A549 (cell line): Measurements from ENCODE around the gene ZNF341. TPM values are rescaled to one million over a fixed set of nuclear protein-coding genes. Genes with fewer than 3 reads are reported as not detected.
A peak's percentile ranks its signal among the peaks of the same experiment; 100 is the strongest.

Experiments
- ATAC-seq, 2 experiments: fragments of 200-7000 bp in 1 of 2; fragments of >200 bp in 1 of 2; cut with Nextera tagmentation in 1 of 2; cut with Tn5 transposase in 1 of 2; 3 replicates each; pipeline versions ENCODE4 v1.8.0 to v1.9.1; 2018 to 2020; ENCODE audit warnings: mild to moderate bottlenecking in 1 of 2, moderate library complexity in 1 of 2
- CTCF ChIA-PET: fragments of 300-600 bp; sonication (Branson Sonifier 250); formaldehyde crosslinking; extraction: SDS; loops from one replicate; lab custom pipeline; 2021; ENCODE audit warnings: antibody characterized with exemption, inconsistent platforms; lab: Yijun Ruan, JAX
- POLR2A ChIA-PET: fragments of 350-600 bp; formaldehyde crosslinking; extraction: SDS; loops from one replicate; lab custom pipeline; 2021; ENCODE audit warnings: antibody characterized with exemption, inconsistent platforms; lab: Yijun Ruan, JAX
- DNase-seq, 2 experiments: peaks; one replicate each; pipeline versions ENCODE4 v3.0.0 to v3.0.0-alpha.2; 2011 to 2016; ENCODE audit warnings: low read depth in 1 of 2, low spot score in 1 of 2
- FAIRE-seq: peaks from 2 replicates; lab custom pipeline; 2011; peaks lifted over from hg19 to GRCh38; lab: Jason Lieb, UNC
- H3K27ac ChIP-seq, 2 experiments: fragments of >200 bp; sonication (Bioruptor Twin); formaldehyde crosslinking; 3 replicates each; pipeline ENCODE4 v1.5.1; 2016 to 2017
- H3K4me1 ChIP-seq: fragments of >200 bp; sonication (Bioruptor Twin); formaldehyde crosslinking; 3 replicates; pipeline ENCODE4 v1.6.1; 2016
- H3K4me2 ChIP-seq: fragments of >200 bp; sonication (Bioruptor Twin); formaldehyde crosslinking; 3 replicates; pipeline ENCODE4 v1.6.1; 2016
- H3K4me3 ChIP-seq: fragments of >200 bp; sonication (Bioruptor Twin); formaldehyde crosslinking; 3 replicates; pipeline ENCODE4 v1.5.1; 2016
- H3K9me3 ChIP-seq: fragments of >200 bp; sonication (Bioruptor Twin); formaldehyde crosslinking; 3 replicates; pipeline ENCODE4 v1.6.1; 2016
- EHF ChIP-seq: fragments of 250-450 bp; sonication (Bioruptor Pico); IDR thresholded peaks from 2 replicates; pipeline ENCODE4 v1.5.0; 2020; ENCODE audit warnings: mild to moderate bottlenecking
- ELK1 ChIP-seq: fragments of 150-350 bp; IDR thresholded peaks from 2 replicates; pipeline ENCODE4 v1.6.1; 2014; ENCODE audit warnings: low read depth, mild to moderate bottlenecking, low read length
- EP300 ChIP-seq, 2 experiments: fragments of >200 bp; sonication (Bioruptor Twin); formaldehyde crosslinking; IDR thresholded peaks; 2 replicates in 1 of 2; 3 replicates in 1 of 2; pipeline ENCODE4 v1.6.1; 2016 to 2017
- FOSB ChIP-seq: fragments of 250-450 bp; sonication (Bioruptor Pico); IDR thresholded peaks from 2 replicates; pipeline ENCODE4 v1.5.0; 2020; ENCODE audit warnings: mild to moderate bottlenecking, moderate library complexity
- FOSL2 ChIP-seq, 2 experiments: fragments of 450-650 bp in 1 of 2; fragments of >200 bp in 1 of 2; sonication (Bioruptor Twin) in 1 of 2; formaldehyde crosslinking; IDR thresholded peaks; 2 replicates each; pipeline versions ENCODE4 v1.5.0 to v1.6.1; 2016 to 2020; ENCODE audit warnings: mild to moderate bottlenecking in 1 of 2, moderate library complexity in 1 of 2
- HEYL ChIP-seq: fragments of 250-450 bp; sonication (Bioruptor Pico); IDR thresholded peaks from 2 replicates; pipeline ENCODE4 v1.8.0; 2021; ENCODE audit warnings: mild to moderate bottlenecking, moderate library complexity
- HOXA7 ChIP-seq: fragments of 250-450 bp; sonication (Bioruptor Pico); IDR thresholded peaks from 2 replicates; pipeline ENCODE4 v1.5.0; 2020; ENCODE audit warnings: mild to moderate bottlenecking, moderate library complexity
- KDM1A ChIP-seq: fragments of 200-600 bp; sonication (generic); IDR thresholded peaks from 2 replicates; pipeline ENCODE4 v1.6.1; 2016; ENCODE audit warnings: low read depth, mild to moderate bottlenecking
- KDM5A ChIP-seq: fragments of 200-600 bp; sonication (generic); IDR thresholded peaks from 2 replicates; pipeline ENCODE4 v1.6.1; 2016; ENCODE audit warnings: antibody characterized with exemption, mild to moderate bottlenecking
- MAFK ChIP-seq: fragments of 450-650 bp; IDR thresholded peaks from 2 replicates; pipeline ENCODE4 v1.6.1; 2014; ENCODE audit not compliant: partially characterized antibody
- MAX ChIP-seq: IDR thresholded peaks from 2 replicates; pipeline ENCODE4 v1.6.1; 2012
- MAZ ChIP-seq: fragments of 150-350 bp; IDR thresholded peaks from 2 replicates; pipeline ENCODE4 v1.6.1; 2014; ENCODE audit warnings: antibody characterized with exemption, low read depth, low read length, borderline replicate concordance
- NFE2L2 ChIP-seq: fragments of 150-350 bp; conservative IDR thresholded peaks from 2 replicates; pipeline ENCODE4 v1.6.1; 2014; ENCODE audit warnings: low read length
- NPAS2 ChIP-seq: fragments of 250-450 bp; sonication (Bioruptor Pico); IDR thresholded peaks from 2 replicates; pipeline ENCODE4 v1.8.0; 2022; ENCODE audit warnings: mild to moderate bottlenecking, moderate library complexity, borderline replicate concordance
- PBX3 ChIP-seq: IDR thresholded peaks from 2 replicates; pipeline ENCODE4 v1.6.1; 2012
- PHF8 ChIP-seq: fragments of 200-600 bp; sonication (generic); IDR thresholded peaks from 2 replicates; pipeline ENCODE4 v1.6.1; 2016; ENCODE audit warnings: low read depth, mild to moderate bottlenecking, antibody characterized with exemption, moderate library complexity, borderline replicate concordance
- POLR2A ChIP-seq: IDR thresholded peaks from 2 replicates; pipeline ENCODE4 v1.6.1; 2012; ENCODE audit warnings: mild to moderate bottlenecking, low read length
- RCOR1 ChIP-seq: fragments of 150-350 bp; IDR thresholded peaks from 2 replicates; pipeline ENCODE4 v1.6.1; 2014; ENCODE audit warnings: antibody characterized with exemption, low read length, low read depth
- RNF2 ChIP-seq: fragments of 200-600 bp; sonication (generic); IDR thresholded peaks from 2 replicates; pipeline ENCODE4 v1.6.1; 2016; ENCODE audit warnings: low read depth, mild to moderate bottlenecking, antibody characterized with exemption, moderate library complexity, borderline replicate concordance
- SMC3 ChIP-seq: fragments of >200 bp; sonication (Bioruptor Twin); formaldehyde crosslinking; IDR thresholded peaks from 3 replicates; pipeline ENCODE4 v1.6.1; 2018; ENCODE audit warnings: inconsistent platforms
- SREBF2 ChIP-seq: fragments of 450-650 bp; IDR thresholded peaks from 2 replicates; pipeline ENCODE4 v1.6.1; 2014; ENCODE audit warnings: mild to moderate bottlenecking, moderate library complexity
- ZC3H11A ChIP-seq: fragments of 450-650 bp; IDR thresholded peaks from 2 replicates; pipeline ENCODE4 v1.6.1; 2014; ENCODE audit warnings: antibody characterized with exemption, mild to moderate bottlenecking
- WGBS: methylation state at CpG from one replicate; pipeline ENCODE4 v1.1.6; 2017; ENCODE audit errors: missing lambda C conversion rate; 5-methylcytosine and 5-hydroxymethylcytosine counted together
- polyA plus RNA-seq, 4 experiments: library from polyadenylated mRNA; depleted of rRNA in 3 of 4; stranded (reverse); fragments of >200 nt; fragmentation: RNase III in 1 of 4; extraction: RNeasy Plus Mini Kit Qiagen cat#74134 plus additional on column Dnase treatment in 1 of 4; gene quantifications; 2 replicates in 3 of 4; 3 replicates in 1 of 4; pipeline ENCODE4 v1.2.3, GENCODE V29; 2011 to 2017

Gene ZNF341
- polyA plus RNA-seq, 2 of the 4 experiments (the other 2 are of a cell fraction) = 2.1 to 4.1 TPM

GRCh38 chr20:33772439-33772838 lies 40.6 kb downstream of the ZNF341 start:
- ChIA-PET CTCF (no interaction called here), POLR2A (no interaction called here)
- DNase-seq (no peak), ATAC-seq (no peak), FAIRE-seq (no peak)
- Histone ChIP-seq H3K27ac (no peak overlapping the region), H3K9me3 (no peaks in the 10 kb centered on the region), H3K4me3 (no peak overlapping the region), H3K4me1 (no peaks in the 10 kb centered on the region), H3K4me2 (no peak overlapping the region)
- TF ChIP-seq FOSL2 (IDR thresholded peaks at IDR 0.05) (no peak), FOSL2 (CRISPR knock-in tag; IDR thresholded peaks at IDR 0.05) (no peak)
- WGBS = 89% methylated on average over 3 of the region's 3 CpGs

GRCh38 chr20:33773412-33774089 lies 41.8 kb downstream of the ZNF341 start:
- FAIRE-seq = no peak

GRCh38 chr20:33777816-33778215 lies 46.0 kb downstream of the ZNF341 start:
- H3K4me1 ChIP-seq = peaks cover 6% of the 10 kb centered on the region; the same call in 1 of the 3 replicates
- no peak overlapping the region for H3K4me2 ChIP-seq
- POLR2A ChIA-PET = no interaction called here

More at GRCh38 chr20:33773412-33774089, 41.8 kb downstream of the ZNF341 start:
- Histone ChIP-seq H3K9me3 (no peaks in the 10 kb centered on the region), H3K4me3 (no peak overlapping the region), H3K27ac (no peak overlapping the region), H3K4me1 (peaks cover 2% of the 10 kb centered on the region; the same call in 1 of the 3 replicates), H3K4me2 (no peak overlapping the region)
- POLR2A ChIA-PET = no interaction called here
- ATAC-seq (no peak), DNase-seq (no peak)
- CTCF ChIA-PET = no interaction called here
- TF ChIP-seq RCOR1 (no peak), KDM1A (no peak), NFE2L2 (no peak), ZC3H11A (no peak), HOXA7 (no peak), POLR2A (no peak), SMC3 (no peak)
- 65% methylated on average over 2 of the region's 2 CpGs for WGBS

GRCh38 chr20:33781133-33781532 lies 49.3 kb downstream of the ZNF341 start:
- WGBS = 91% methylated on average over 4 of the region's 4 CpGs
- CTCF ChIA-PET = interaction anchor here (1.0 kb wide), 1 partner anchor 85 kb away, joined by 3 read pairs; no protein-coding TSS in a partner anchor

More at GRCh38 chr20:33777816-33778215, 46.0 kb downstream of the ZNF341 start:
- 89% methylated on average over 2 of the region's 2 CpGs for WGBS
- TF ChIP-seq NFE2L2 (no peak), ELK1 (no peak), KDM5A (no peak), RNF2 (no peak), NPAS2 (CRISPR knock-in tag) (no peak), EP300 (IDR thresholded peaks at IDR 0.05) (no peak), MAZ (no peak), PHF8 (no peak), FOSB (CRISPR knock-in tag) (no peak), SMC3 (no peak), ZC3H11A (no peak), PBX3 (no peak)
- ATAC-seq = no peak
- no peak for FAIRE-seq
- H3K9me3 ChIP-seq = no peaks in the 10 kb centered on the region
- no peak overlapping the region for H3K27ac ChIP-seq
- CTCF ChIA-PET = interaction anchor here (0.6 kb wide), 1 partner anchor 36 kb away, joined by 4 read pairs; no protein-coding TSS in a partner anchor
- no peak for DNase-seq
- no peak overlapping the region for H3K4me3 ChIP-seq

More at GRCh38 chr20:33781133-33781532, 49.3 kb downstream of the ZNF341 start:
- no peaks in the 10 kb centered on the region for H3K9me3 ChIP-seq
- DNase-seq = no peak
- no peak overlapping the region for H3K4me3 ChIP-seq
- no peak for FAIRE-seq
- TF ChIP-seq HEYL (CRISPR knock-in tag) (no peak), MAZ (no peak), KDM1A (no peak), MAFK (no peak), SREBF2 (no peak), EHF (CRISPR knock-in tag) (no peak), HOXA7 (no peak), MAX (no peak)
- TF ChIP-seq, all 56 proteins: peak for 0
- Histone ChIP-seq H3K4me1 (peaks cover 6% of the 10 kb centered on the region; the same call in 1 of the 3 replicates), H3K4me2 (no peak overlapping the region), H3K27ac (no peak overlapping the region)
- POLR2A ChIA-PET = no interaction called here
- ATAC-seq = 0 out of 6 replicates have a peak, but pooled peaks of 1 of the 2 experiments have one; percentile 19
